HCT116 (cell line): ENCODE data around the gene RIF1.

Experiments
- CTCF ChIP-seq, 3 experiments: fragments of 200-600 bp in 1 of 3; sonication (generic) in 1 of 3; IDR thresholded peaks in 2 of 3; conservative IDR thresholded peaks in 1 of 3; 2 replicates each; pipeline ENCODE4 v1.5.1; 2012 to 2017; ENCODE audit warnings: low read depth in 2 of 3, low read length in 2 of 3, antibody characterized with exemption in 1 of 3, borderline replicate concordance in 1 of 3, control low read depth in 1 of 3, mild to moderate bottlenecking in 1 of 3, mixed read lengths in 1 of 3, mixed run types in 1 of 3, moderate library complexity in 1 of 3; ENCODE audit not compliant: insufficient read depth in 1 of 3
- MAX ChIP-seq: IDR thresholded peaks from 2 replicates; pipeline ENCODE4 v1.6.1; 2012
- POLR2A ChIP-seq: IDR thresholded peaks from 2 replicates; pipeline ENCODE4 v1.7.0; 2011; ENCODE audit warnings: borderline replicate concordance; ENCODE audit not compliant: insufficient read depth, insufficient read length; ENCODE audit errors: extremely low read depth
- POLR2AphosphoS5 ChIP-seq: IDR thresholded peaks from 2 replicates; pipeline ENCODE4 v1.6.1; 2011; ENCODE audit warnings: mild to moderate bottlenecking, low read depth, low read length, moderate library complexity

- no peak for TF ChIP-seq POLR2AphosphoS5
- no peak for TF ChIP-seq MAX
- no peak for TF ChIP-seq CTCF (IDR thresholded peaks at IDR 0.05 in 2 of 3, conservative IDR thresholded peaks at IDR 0.05 in 1 of 3; ENCODE audit: borderline replicate concordance in 1 of 3, insufficient read depth in 1 of 3, low read depth in 2 of 3, low read length in 2 of 3)
- no peak for TF ChIP-seq POLR2A
Measured at GRCh38 chr2:151381266-151381665, 28.4 kb upstream of the RIF1 start.
